Measurements from ENCODE around the gene RERGL.
"Not testable (repeated sequence)": the region's sequence is repeated elsewhere in the genome, so short reads cannot be mapped to it uniquely, and the experiment has no call there.

RERGL gene

GRCh38 chr12:18071336-18071735 lies 18.7 kb downstream of the RERGL start:
- H3K4me3 ChIP-seq (ENCODE audit: control insufficient read depth, low read depth, low read length): no peak overlapping the region
- TF ChIP-seq CTCF (conservative IDR thresholded peaks at IDR 0.05; ENCODE audit: control insufficient read depth, insufficient read depth, low read depth, low read length): no peak
- DNase-seq (ENCODE audit: low read depth): no peak

GRCh38 chr12:18068355-18068754 lies 21.6 kb downstream of the RERGL start:
- no peak for TF ChIP-seq CTCF (conservative IDR thresholded peaks at IDR 0.05; ENCODE audit: control insufficient read depth, insufficient read depth, low read depth, low read length)
- H3K4me3 ChIP-seq (ENCODE audit: control insufficient read depth, low read depth, low read length): no peak overlapping the region
- no peak for DNase-seq (ENCODE audit: low read depth)

GRCh38 chr12:18066666-18067065 lies 23.3 kb downstream of the RERGL start:
- TF ChIP-seq CTCF (conservative IDR thresholded peaks at IDR 0.05; ENCODE audit: control insufficient read depth, insufficient read depth, low read depth, low read length): no peak
- no peak overlapping the region for H3K4me3 ChIP-seq (ENCODE audit: control insufficient read depth, low read depth, low read length)
- DNase-seq (ENCODE audit: low read depth): no peak

- DNase-seq (ENCODE audit: low read depth); H3K4me3 ChIP-seq (ENCODE audit: control insufficient read depth, low read depth, low read length): not testable (repeated sequence)
Observed at GRCh38 chr12:18062867-18063266, 27.1 kb downstream of the RERGL start.

DNA sequence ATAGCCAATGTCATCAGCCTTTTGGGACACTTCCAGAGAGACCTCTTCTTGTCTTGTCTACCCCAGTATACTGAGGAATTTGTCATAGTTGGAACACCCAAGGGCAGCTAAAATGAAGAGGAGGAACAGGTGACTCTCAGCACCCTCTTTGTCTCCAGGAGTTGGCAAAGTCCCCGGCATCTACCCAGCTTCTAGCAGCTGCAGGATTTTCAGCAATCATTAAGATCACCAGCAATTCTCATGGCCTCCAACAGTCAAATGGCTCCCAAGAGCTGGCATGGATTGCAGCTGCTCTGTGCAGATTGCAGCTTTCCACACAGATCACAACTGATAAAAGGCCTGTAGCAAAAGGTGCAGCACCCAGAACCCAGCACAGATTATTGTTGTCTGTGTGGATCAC lies 32.9 kb downstream of the RERGL start:
- TF ChIP-seq CTCF (conservative IDR thresholded peaks at IDR 0.05; ENCODE audit: control insufficient read depth, insufficient read depth, low read depth, low read length): no peak
- no peak overlapping the region for H3K4me3 ChIP-seq (ENCODE audit: control insufficient read depth, low read depth, low read length)
- DNase-seq (ENCODE audit: low read depth): no peak

DNA sequence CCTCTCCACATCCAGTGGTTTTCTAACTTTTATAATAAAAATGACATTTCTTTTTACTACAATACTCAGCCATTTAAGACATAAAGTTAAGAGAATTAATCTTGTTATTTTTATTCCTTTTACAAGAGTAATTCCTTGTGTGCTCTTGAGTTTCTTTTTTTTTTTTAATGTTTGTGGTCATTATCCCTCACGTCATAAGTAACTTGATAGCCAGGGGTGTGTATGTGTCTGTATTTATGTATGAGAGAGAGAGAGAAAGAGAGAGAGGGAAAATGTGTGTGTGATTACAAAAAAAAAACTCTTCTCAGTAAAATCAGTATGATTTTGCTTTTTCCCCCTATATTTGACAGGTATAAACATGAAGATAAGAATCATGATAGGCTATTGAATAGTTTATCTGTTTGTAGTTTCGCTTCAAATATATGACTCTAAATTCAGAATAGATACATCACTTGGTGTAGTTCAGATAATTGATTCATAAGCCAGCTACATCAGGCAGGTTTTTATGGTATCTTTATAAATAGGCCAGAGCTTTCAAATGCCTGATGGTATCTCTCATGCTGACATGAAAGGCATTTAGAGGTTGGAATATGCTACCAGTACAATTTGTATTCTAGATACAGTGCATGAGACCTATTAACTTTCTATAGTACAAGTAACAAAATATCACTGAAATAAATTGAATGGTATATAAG lies 34.9 kb downstream of the RERGL start:
- no peak for TF ChIP-seq CTCF (conservative IDR thresholded peaks at IDR 0.05; ENCODE audit: control insufficient read depth, insufficient read depth, low read depth, low read length)
- H3K4me3 ChIP-seq (ENCODE audit: control insufficient read depth, low read depth, low read length): no peak overlapping the region
- DNase-seq (ENCODE audit: low read depth): no peak

DNA sequence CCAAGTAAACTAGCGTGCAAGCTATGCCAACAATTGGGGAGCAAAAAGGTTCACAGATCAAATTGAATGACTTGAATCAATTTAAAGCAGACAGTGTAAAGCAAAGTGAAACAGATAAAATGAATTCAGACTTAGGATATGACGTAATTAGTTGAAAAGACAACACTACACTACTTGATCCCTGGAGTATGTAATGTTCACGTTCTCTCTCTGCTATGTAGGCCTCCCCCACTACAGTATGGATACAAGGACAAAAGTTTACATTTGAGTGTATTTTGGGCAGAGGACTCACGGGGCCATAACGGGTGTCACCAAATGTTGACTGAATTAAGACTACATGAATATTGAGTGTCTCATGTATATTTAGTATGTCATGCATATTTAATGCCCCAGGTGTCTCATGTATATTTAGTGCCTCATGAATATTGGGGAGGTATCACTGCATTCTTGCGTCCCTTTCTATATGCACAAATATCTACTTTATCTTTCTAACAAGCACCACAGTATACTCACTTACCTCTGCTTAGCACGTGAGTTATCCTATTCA lies 44.5 kb downstream of the RERGL start:
- TF ChIP-seq CTCF (conservative IDR thresholded peaks at IDR 0.05; ENCODE audit: control insufficient read depth, insufficient read depth, low read depth, low read length): no peak
- no peak for DNase-seq (ENCODE audit: low read depth)
- no peak overlapping the region for H3K4me3 ChIP-seq (ENCODE audit: control insufficient read depth, low read depth, low read length)

DNA sequence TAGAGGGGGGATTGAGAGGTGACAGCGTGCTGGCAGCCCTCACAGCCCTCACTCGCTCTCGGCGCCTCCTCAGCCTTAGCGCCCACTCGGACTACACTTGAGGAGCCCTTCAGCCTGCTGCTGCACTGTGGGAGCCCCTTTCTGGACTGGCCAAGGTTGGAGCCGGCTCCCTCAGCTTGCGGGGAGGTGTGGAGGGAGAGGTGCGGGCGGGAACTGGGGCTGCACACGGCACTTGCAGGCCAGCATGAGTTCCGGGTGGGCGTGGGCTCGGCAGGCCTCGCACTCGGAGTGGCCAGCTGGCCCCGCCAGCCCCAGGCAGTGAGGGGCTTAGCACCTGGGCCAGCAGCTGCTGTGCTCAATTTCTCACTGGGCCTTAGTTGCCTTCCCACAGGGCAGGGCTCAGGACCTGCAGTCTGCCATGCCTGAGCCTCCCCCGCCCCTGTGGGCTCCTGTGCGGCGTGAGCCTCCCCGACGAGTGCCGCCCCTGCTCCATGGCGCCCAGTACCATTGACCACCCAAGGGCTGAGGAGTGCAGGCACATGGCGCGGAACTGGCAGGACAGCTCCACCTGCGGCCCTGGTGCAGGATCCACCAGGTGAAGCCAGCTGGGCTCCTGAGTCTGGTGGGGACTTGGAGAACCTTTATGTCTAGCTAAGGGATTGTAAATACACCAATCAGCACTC lies 49.8 kb downstream of the RERGL start:
- not testable (repeated sequence) for DNase-seq (ENCODE audit: low read depth); H3K4me3 ChIP-seq (ENCODE audit: control insufficient read depth, low read depth, low read length)

All from fibroblast of mammary gland (primary cell).